GM18868 (cell line): Measurements from ENCODE around the gene NPVF.

Source experiments
- ATAC-seq: cut with Tn5 transposase; IDR thresholded peaks from one replicate; pipeline ENCODE4 v1.9.1; 2021; ENCODE audit warnings: mild to moderate bottlenecking, moderate library complexity; ENCODE audit not compliant: unreplicated experiment

NPVF gene

GRCh38 chr7:25179325-25179724 is 49.0 kb downstream of the NPVF start:
- no peak for ATAC-seq
